NCI-H1417 (cell line): ENCODE measurements around the gene SWAP70.
"Not testable (repeated sequence)": the region's sequence is repeated elsewhere in the genome, so short reads cannot be mapped to it uniquely, and the experiment has no call there.

Source experiments
- DNase-seq, 3 experiments: peaks; one replicate each; lab custom pipeline; 2025; lab: John Stamatoyannopoulos, UW

SWAP70 gene

GRCh38 chr11:9663699-9664275 is at the start of gene SWAP70:
TSS of gene SWAP70 (plus strand) at chr11:9664077. CDS start at chr11:9664180, 103 bp downstream.
- DNase-seq = peak; percentile 40 to 67 (median 65)

- no peak for DNase-seq
Measured at GRCh38 chr11:9615031-9615451, 48.8 kb upstream of the SWAP70 start.

- no peak for DNase-seq
Measured at GRCh38 chr11:9616042-9616675, 47.7 kb upstream of the SWAP70 start.

- no peak for DNase-seq
Measured at GRCh38 chr11:9616858-9617257, 47.0 kb upstream of the SWAP70 start.

- DNase-seq = no peak
Measured at GRCh38 chr11:9617940-9618339, 45.9 kb upstream of the SWAP70 start.

GRCh38 chr11:9619004-9619403 is 44.9 kb upstream of the SWAP70 start:
- no peak for DNase-seq

GRCh38 chr11:9619971-9620370 is 43.9 kb upstream of the SWAP70 start:
- DNase-seq = no peak

- not testable (repeated sequence) for DNase-seq
Measured at GRCh38 chr11:9622353-9622752, 41.5 kb upstream of the SWAP70 start.

GRCh38 chr11:9623053-9623452 is 40.8 kb upstream of the SWAP70 start:
- DNase-seq = not testable (repeated sequence)

- DNase-seq = no peak
Measured at GRCh38 chr11:9624448-9624847, 39.4 kb upstream of the SWAP70 start.

- no peak for DNase-seq
Measured at GRCh38 chr11:9625162-9625561, 38.7 kb upstream of the SWAP70 start.

- no peak for DNase-seq
Measured at GRCh38 chr11:9625728-9626127, 38.1 kb upstream of the SWAP70 start.

GRCh38 chr11:9626496-9627394 is 37.1 kb upstream of the SWAP70 start:
- DNase-seq = peak in 1 of 3 experiments; percentile 4

- no peak for DNase-seq
Measured at GRCh38 chr11:9629064-9629463, 34.8 kb upstream of the SWAP70 start.

- DNase-seq = no peak
Measured at GRCh38 chr11:9633679-9634078, 30.2 kb upstream of the SWAP70 start.

GRCh38 chr11:9636691-9637090 is 27.2 kb upstream of the SWAP70 start:
- no peak for DNase-seq

GRCh38 chr11:9639099-9639498 is 24.8 kb upstream of the SWAP70 start:
- no peak for DNase-seq

- no peak for DNase-seq
Measured at GRCh38 chr11:9639985-9640384, 23.9 kb upstream of the SWAP70 start.

- no peak for DNase-seq
Measured at GRCh38 chr11:9642894-9643293, 21.0 kb upstream of the SWAP70 start.

GRCh38 chr11:9643751-9644150 is 20.1 kb upstream of the SWAP70 start:
- DNase-seq = no peak

- no peak for DNase-seq
Measured at GRCh38 chr11:9645881-9646280, 18.0 kb upstream of the SWAP70 start.

GRCh38 chr11:9646324-9646723 is 17.6 kb upstream of the SWAP70 start:
- DNase-seq = no peak

- DNase-seq = no peak
Measured at GRCh38 chr11:9651481-9651880, 12.4 kb upstream of the SWAP70 start.
